Gastrocnemius medialis (tissue), 4 donors: ENCODE data around the gene IKZF2.

Source experiments
- POLR2A ChIP-seq, 2 donors: fragments of 450-650 bp; IDR thresholded peaks; one replicate each; pipeline ENCODE4 v1.6.1; 2017; ENCODE audit warnings: antibody characterized with exemption in 2 of 2, mild to moderate bottlenecking in 2 of 2, moderate library complexity in 2 of 2
- TF ChIP-seq, protein P1 (sequence below), 5 experiments: fragments of 450-650 bp in 3 of 5; fragments of 200-600 bp in 2 of 5; sonication (generic) in 2 of 5; IDR thresholded peaks in 4 of 5; conservative IDR thresholded peaks in 1 of 5; 1 replicate in 4 of 5; 2 replicates in 1 of 5; pipeline ENCODE4 v1.5.1; 2016 to 2019; ENCODE audit warnings: antibody characterized with exemption in 5 of 5, mild to moderate bottlenecking in 3 of 5, moderate library complexity in 3 of 5

DNA sequence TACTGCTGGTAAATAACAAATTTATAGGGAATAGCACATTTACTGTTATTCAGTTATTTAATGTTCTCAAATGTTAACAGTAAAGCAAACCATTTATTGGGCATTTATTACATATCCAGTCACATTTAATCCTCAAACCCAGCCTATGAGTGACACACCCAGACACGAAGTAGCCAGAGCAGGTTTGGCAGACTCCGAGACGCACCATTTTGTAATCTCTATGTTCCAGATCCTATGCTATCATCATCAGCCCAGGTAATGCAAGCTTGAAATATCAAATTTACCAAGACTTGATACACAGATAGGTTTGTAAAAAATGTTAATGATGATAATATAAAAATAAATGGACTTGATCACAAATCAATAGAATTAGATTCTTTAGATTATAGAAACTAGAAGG lies 131.1 kb downstream of the IKZF2 start:
- TF ChIP-seq, protein P1, sequence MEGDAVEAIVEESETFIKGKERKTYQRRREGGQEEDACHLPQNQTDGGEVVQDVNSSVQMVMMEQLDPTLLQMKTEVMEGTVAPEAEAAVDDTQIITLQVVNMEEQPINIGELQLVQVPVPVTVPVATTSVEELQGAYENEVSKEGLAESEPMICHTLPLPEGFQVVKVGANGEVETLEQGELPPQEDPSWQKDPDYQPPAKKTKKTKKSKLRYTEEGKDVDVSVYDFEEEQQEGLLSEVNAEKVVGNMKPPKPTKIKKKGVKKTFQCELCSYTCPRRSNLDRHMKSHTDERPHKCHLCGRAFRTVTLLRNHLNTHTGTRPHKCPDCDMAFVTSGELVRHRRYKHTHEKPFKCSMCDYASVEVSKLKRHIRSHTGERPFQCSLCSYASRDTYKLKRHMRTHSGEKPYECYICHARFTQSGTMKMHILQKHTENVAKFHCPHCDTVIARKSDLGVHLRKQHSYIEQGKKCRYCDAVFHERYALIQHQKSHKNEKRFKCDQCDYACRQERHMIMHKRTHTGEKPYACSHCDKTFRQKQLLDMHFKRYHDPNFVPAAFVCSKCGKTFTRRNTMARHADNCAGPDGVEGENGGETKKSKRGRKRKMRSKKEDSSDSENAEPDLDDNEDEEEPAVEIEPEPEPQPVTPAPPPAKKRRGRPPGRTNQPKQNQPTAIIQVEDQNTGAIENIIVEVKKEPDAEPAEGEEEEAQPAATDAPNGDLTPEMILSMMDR (IDR thresholded peaks at IDR 0.05 in 4 of 5, conservative IDR thresholded peaks at IDR 0.05 in 1 of 5), result no peak
- no peak for TF ChIP-seq POLR2A (IDR thresholded peaks at IDR 0.05)
